Measurements from ENCODE around the gene VASH2. TPM values are rescaled to one million over a fixed set of nuclear protein-coding genes. Genes with fewer than 3 reads are reported as not detected.

VASH2 gene
- total RNA-seq, 1 experiment from 2014 or later: 3.2 TPM

DNA sequence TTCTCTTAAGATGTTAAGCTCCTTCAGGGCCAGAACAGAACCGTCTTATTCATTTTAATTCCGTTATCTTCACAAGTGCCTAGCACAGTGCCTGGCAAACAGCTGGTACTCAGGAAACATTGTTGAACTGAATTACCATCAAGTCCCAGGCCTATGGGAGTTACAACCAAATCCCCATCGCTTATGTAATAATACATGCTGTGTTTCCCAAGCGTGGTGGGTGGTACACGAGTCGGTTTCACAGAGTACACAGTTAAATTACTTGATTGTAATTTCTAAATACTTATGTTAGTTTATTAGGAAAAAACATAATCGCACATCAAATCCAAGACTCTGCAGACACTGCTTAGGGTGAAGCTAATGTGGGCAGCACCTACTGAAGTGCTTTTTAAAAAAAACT, 64.3 kb downstream of the VASH2 start:
- peaks cover 7% of the 10 kb centered on the region for H3K36me3 Mint-ChIP-seq (ENCODE audit: insufficient read depth, unreplicated experiment)
- POLR2A ChIA-PET: interaction anchor here (0.6 kb wide), 1 partner anchor 314 kb away, joined by 3 read pairs; no protein-coding TSS in a partner anchor
- no peaks in the 10 kb centered on the region for H3K4me1 Mint-ChIP-seq (ENCODE audit: low read depth, unreplicated experiment)
- Histone ChIP-seq H3K4me3 (ENCODE audit: low read depth, low read length) (peak overlapping the region; percentile 87), H3K36me3 (ENCODE audit: control insufficient read depth, insufficient read depth, low read length) (no peaks in the 10 kb centered on the region), H3K9me3 (no peaks in the 10 kb centered on the region), H3K4me1 (peaks cover 3% of the 10 kb centered on the region; the same call in 1 of the 2 replicates), H3K27me3 (replicated peaks; ENCODE audit: control insufficient read depth, insufficient read depth, low read length) (no peaks in the 10 kb centered on the region)
- H3K4me3 Mint-ChIP-seq (ENCODE audit: unreplicated experiment): peak overlapping the region; percentile 95
- intact Hi-C loops (cut with micrococcal nuclease; ENCODE audit: unreplicated experiment): loop anchor here (1.0 to 10.0 kb wide), 3 partner anchors 37 to 410 kb away; partner anchors contain the start of genes ATF3, FLVCR1 and RPS6KC1
- CTCF ChIA-PET: no interaction called here
- TF ChIP-seq, protein P1, sequence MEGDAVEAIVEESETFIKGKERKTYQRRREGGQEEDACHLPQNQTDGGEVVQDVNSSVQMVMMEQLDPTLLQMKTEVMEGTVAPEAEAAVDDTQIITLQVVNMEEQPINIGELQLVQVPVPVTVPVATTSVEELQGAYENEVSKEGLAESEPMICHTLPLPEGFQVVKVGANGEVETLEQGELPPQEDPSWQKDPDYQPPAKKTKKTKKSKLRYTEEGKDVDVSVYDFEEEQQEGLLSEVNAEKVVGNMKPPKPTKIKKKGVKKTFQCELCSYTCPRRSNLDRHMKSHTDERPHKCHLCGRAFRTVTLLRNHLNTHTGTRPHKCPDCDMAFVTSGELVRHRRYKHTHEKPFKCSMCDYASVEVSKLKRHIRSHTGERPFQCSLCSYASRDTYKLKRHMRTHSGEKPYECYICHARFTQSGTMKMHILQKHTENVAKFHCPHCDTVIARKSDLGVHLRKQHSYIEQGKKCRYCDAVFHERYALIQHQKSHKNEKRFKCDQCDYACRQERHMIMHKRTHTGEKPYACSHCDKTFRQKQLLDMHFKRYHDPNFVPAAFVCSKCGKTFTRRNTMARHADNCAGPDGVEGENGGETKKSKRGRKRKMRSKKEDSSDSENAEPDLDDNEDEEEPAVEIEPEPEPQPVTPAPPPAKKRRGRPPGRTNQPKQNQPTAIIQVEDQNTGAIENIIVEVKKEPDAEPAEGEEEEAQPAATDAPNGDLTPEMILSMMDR (IDR thresholded peaks at IDR 0.05; ENCODE audit: insufficient read depth in 1 of 2, low read depth in 1 of 2, low read length in 1 of 2, severe bottlenecking in 1 of 2, unreplicated experiment in 1 of 2): no peak
- no peaks in the 10 kb centered on the region for H3K9me3 Mint-ChIP-seq (ENCODE audit: unreplicated experiment)
- peak in 1 of 2 experiments; percentile 7 for DNase-seq
- H3K27ac Mint-ChIP-seq (ENCODE audit: unreplicated experiment): peak overlapping the region; percentile 87
- BruUV-seq (replicated peaks): no TSS peak
- H3K27me3 Mint-ChIP-seq (ENCODE audit: insufficient read depth, unreplicated experiment): no peaks in the 10 kb centered on the region

DNA sequence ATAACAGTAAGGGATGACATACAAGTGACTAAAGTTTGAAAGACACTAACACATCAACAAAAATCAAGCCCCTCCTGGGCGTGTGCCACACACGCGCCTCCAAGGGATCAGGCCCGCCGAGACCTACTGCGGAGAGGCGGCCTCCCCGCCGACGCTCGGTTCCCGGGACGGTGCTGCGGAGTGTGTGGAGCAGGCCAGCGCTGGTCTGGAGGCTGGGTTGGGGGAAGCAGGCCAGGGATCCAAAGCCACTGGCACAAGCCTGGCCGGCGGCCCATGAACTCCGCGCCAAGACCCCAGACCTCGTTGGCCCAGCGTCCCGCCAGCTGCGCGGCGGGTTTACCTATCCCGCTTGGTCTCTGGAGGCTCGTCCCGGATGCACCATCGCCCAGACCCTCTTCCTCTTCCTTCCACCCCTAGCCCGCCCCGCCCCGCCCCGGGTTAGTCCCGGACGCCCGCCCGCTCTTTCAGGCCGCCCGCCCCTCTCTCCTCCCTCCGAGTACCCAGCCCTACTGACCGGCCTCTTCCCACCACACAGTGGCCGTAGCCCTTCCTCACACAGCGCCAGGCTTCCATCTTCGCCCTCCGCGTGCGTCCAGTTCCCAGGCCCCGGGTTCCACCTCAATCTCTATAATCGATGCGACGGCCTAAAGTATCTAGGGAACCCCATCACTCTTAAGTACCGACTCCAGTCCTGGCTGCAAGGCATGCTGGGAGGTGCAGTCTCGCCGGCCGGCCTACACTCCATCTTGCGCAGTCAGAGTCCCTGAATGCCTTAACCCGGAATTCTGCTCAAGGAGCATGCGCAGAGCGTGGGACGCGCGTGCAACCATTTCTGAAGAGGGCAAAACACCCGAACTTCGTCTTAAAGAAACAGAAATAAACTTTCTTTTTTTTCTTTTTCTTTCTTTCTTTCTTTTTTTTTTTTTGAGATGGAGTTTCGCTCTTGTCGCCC, 65.0 kb downstream of the VASH2 start, which contains the start of gene ANGEL2:
ANGEL2 (minus strand) TSS at position 769 of the 952 bp plus-strand sequence; CDS start at position 573, 196 bp downstream.
- CTCF ChIA-PET: no interaction called here
- H3K36me3 ChIP-seq (ENCODE audit: control insufficient read depth, insufficient read depth, low read length): no peaks in the 10 kb centered on the region
- no peaks in the 10 kb centered on the region for H3K9me3 ChIP-seq
- TF ChIP-seq, protein P1 (IDR thresholded peaks at IDR 0.05; ENCODE audit: insufficient read depth in 1 of 2, low read depth in 1 of 2, low read length in 1 of 2, severe bottlenecking in 1 of 2, unreplicated experiment in 1 of 2): no peak
- H3K4me1 ChIP-seq: peaks cover 3% of the 10 kb centered on the region; the same call in 1 of the 2 replicates
- DNase-seq: peak; percentile 95 to 97
- no peaks in the 10 kb centered on the region for H3K27me3 ChIP-seq (replicated peaks; ENCODE audit: control insufficient read depth, insufficient read depth, low read length)
- POLR2A ChIA-PET: interaction anchor here (0.6 kb wide), 1 partner anchor 314 kb away, joined by 3 read pairs; no protein-coding TSS in a partner anchor
- Mint-ChIP-seq H3K36me3 (ENCODE audit: insufficient read depth, unreplicated experiment) (peaks cover 7% of the 10 kb centered on the region), H3K27ac (ENCODE audit: unreplicated experiment) (peak within 1 kb of the TSS; percentile 87), H3K4me1 (ENCODE audit: low read depth, unreplicated experiment) (no peaks in the 10 kb centered on the region), H3K27me3 (ENCODE audit: insufficient read depth, unreplicated experiment) (no peaks in the 10 kb centered on the region), H3K4me3 (ENCODE audit: unreplicated experiment) (peak within 1 kb of the TSS; percentile 95), H3K9me3 (ENCODE audit: unreplicated experiment) (no peaks in the 10 kb centered on the region)
- intact Hi-C loops (cut with micrococcal nuclease; ENCODE audit: unreplicated experiment): loop anchor here (1.0 to 10.0 kb wide), 3 partner anchors 36 to 411 kb away; partner anchors contain the start of genes ATF3, FLVCR1 and RPS6KC1
- BruUV-seq (replicated peaks): TSS peak; percentile 91
- H3K4me3 ChIP-seq (ENCODE audit: low read depth, low read length): peak within 1 kb of the TSS; percentile 87

DNA sequence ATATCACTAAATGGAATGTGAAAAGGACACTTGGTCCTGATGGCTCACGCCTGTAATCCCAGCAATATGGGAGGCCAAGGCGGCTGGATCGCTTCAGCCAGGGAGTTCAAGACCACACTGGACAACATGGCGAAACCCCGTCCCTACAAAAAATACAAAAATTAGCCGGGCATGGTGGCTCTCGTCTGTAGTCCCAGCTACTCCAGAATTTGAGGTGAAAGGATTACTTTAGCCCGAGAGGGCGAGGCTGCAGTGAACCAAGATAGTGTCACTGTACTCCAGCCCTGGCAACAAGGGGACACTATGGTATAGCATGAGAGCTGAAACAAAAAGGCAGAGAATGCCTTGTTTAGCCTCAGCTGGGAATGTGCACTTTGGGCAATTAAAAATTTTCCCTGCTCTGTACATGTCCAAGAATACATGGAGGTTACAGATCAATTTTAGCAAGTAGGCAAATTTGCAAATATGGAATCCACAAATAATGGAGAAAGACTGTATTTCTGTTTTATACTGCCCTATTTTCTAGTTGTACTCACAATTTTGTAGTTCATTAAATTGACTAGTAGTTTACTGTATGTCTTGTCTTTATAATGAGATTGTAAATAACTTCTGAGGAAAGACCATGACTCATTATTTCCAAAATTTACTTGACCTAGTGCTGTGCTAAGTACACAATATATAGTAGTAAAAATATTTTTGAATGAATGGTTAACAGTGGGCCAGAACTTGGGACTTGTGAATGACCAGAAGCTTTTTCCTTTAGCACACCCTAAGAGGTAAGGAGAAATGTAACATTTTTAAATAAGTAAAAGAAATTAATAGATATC, 67.3 kb downstream of the VASH2 start:
- Mint-ChIP-seq H3K27ac (ENCODE audit: unreplicated experiment) (no peak overlapping the region), H3K4me3 (ENCODE audit: unreplicated experiment) (no peak overlapping the region), H3K4me1 (ENCODE audit: low read depth, unreplicated experiment) (no peaks in the 10 kb centered on the region), H3K36me3 (ENCODE audit: insufficient read depth, unreplicated experiment) (peaks cover 7% of the 10 kb centered on the region), H3K9me3 (ENCODE audit: unreplicated experiment) (no peaks in the 10 kb centered on the region), H3K27me3 (ENCODE audit: insufficient read depth, unreplicated experiment) (no peaks in the 10 kb centered on the region)
- intact Hi-C loops (cut with micrococcal nuclease; ENCODE audit: unreplicated experiment): loop anchor here (5.0 to 10.0 kb wide), 2 partner anchors 160 to 413 kb away; partner anchors contain the start of genes ATF3 and FLVCR1
- Histone ChIP-seq H3K4me1 (peaks cover 3% of the 10 kb centered on the region; the same call in 1 of the 2 replicates), H3K27me3 (replicated peaks; ENCODE audit: control insufficient read depth, insufficient read depth, low read length) (no peaks in the 10 kb centered on the region), H3K36me3 (ENCODE audit: control insufficient read depth, insufficient read depth, low read length) (no peaks in the 10 kb centered on the region), H3K4me3 (ENCODE audit: low read depth, low read length) (no peak overlapping the region), H3K9me3 (no peaks in the 10 kb centered on the region)
- no peak for DNase-seq
- TF ChIP-seq, protein P1 (IDR thresholded peaks at IDR 0.05; ENCODE audit: insufficient read depth in 1 of 2, low read depth in 1 of 2, low read length in 1 of 2, severe bottlenecking in 1 of 2, unreplicated experiment in 1 of 2): no peak
- no TSS peak for BruUV-seq (replicated peaks)
- POLR2A ChIA-PET: no interaction called here
- CTCF ChIA-PET: no interaction called here

All from Caco-2 (cell line).